Measurements from ENCODE around the gene MECP2.
"Not testable (repeated sequence)": the region's sequence is repeated elsewhere in the genome, so short reads cannot be mapped to it uniquely, and the experiment has no call there.

Gene MECP2

GRCh38 chrX:154016366-154017076, 81.0 kb downstream of the MECP2 start:
- DNase-seq (ENCODE audit: low read depth), result no peak

- no peak for DNase-seq (ENCODE audit: low read depth)
Observed at GRCh38 chrX:154015581-154016264, 81.8 kb downstream of the MECP2 start.

- no peak for DNase-seq (ENCODE audit: low read depth)
Observed at GRCh38 chrX:154014429-154015380, 82.8 kb downstream of the MECP2 start.

GRCh38 chrX:154013614-154014360, 83.7 kb downstream of the MECP2 start:
- DNase-seq (ENCODE audit: low read depth), result no peak

GRCh38 chrX:154013001-154013421, 84.5 kb downstream of the MECP2 start:
- no peak for DNase-seq (ENCODE audit: low read depth)

GRCh38 chrX:154012336-154012991, 85.1 kb downstream of the MECP2 start:
- DNase-seq (ENCODE audit: low read depth), result no peak

- DNase-seq (ENCODE audit: low read depth), result no peak
Observed at GRCh38 chrX:154011376-154012335, 85.9 kb downstream of the MECP2 start.

GRCh38 chrX:154010330-154011087, 87.0 kb downstream of the MECP2 start:
- DNase-seq (ENCODE audit: low read depth), result no peak

GRCh38 chrX:154008521-154008920, 89.0 kb downstream of the MECP2 start:
- no peak for DNase-seq (ENCODE audit: low read depth)

GRCh38 chrX:154006947-154007346, 90.6 kb downstream of the MECP2 start:
- DNase-seq (ENCODE audit: low read depth), result no peak

GRCh38 chrX:154004315-154004714, 93.2 kb downstream of the MECP2 start:
- DNase-seq (ENCODE audit: low read depth), result no peak

GRCh38 chrX:154002215-154002719, 95.2 kb downstream of the MECP2 start:
- peak; percentile 63 for DNase-seq (ENCODE audit: low read depth)

- DNase-seq (ENCODE audit: low read depth), result no peak
Observed at GRCh38 chrX:154000051-154000450, 97.5 kb downstream of the MECP2 start.

GRCh38 chrX:153999359-154000037, 98.0 kb downstream of the MECP2 start:
- no peak for DNase-seq (ENCODE audit: low read depth)

- no peak for DNase-seq (ENCODE audit: low read depth)
Observed at GRCh38 chrX:153995504-153995903, 102.0 kb downstream of the MECP2 start.

GRCh38 chrX:153994398-153994797, 103.1 kb downstream of the MECP2 start:
- DNase-seq (ENCODE audit: low read depth), result not testable (repeated sequence)

- no peak for DNase-seq (ENCODE audit: low read depth)
Observed at GRCh38 chrX:153993978-153994377, 103.5 kb downstream of the MECP2 start.

GRCh38 chrX:153993079-153993478, 104.4 kb downstream of the MECP2 start:
- DNase-seq (ENCODE audit: low read depth), result no peak

All from CMK (cell line).